HepG2 (cell line): ENCODE data around the gene GMCL2. TPM values are rescaled to one million over a fixed set of nuclear protein-coding genes. Genes with fewer than 3 reads are reported as not detected.

ENCODE experiments used
- ATAC-seq: fragments of 200-7000 bp; cut with Tn5 transposase; 3 replicates; pipeline ENCODE4 v1.9.1; 2020; ENCODE audit warnings: mild to moderate bottlenecking, moderate library complexity
- BruUV-seq: library from RNA; stranded (reverse); fragments of 400-500 nt; replicated peaks from 2 replicates; lab custom pipeline; 2021; lab: Mats Ljungman, UMichigan
- CTCF ChIA-PET: fragments of 300-600 bp; formaldehyde crosslinking; extraction: SDS; loops from one replicate; lab custom pipeline; 2021; ENCODE audit warnings: low total read pairs, inconsistent platforms, low intra/inter-chr PET ratio; lab: Yijun Ruan, JAX
- POLR2A ChIA-PET: fragments of 350-600 bp; sonication (Branson Sonifier 250); formaldehyde crosslinking; loops from one replicate; lab custom pipeline; 2020; ENCODE audit warnings: antibody characterized with exemption, inconsistent platforms; lab: Yijun Ruan, JAX
- DNase-seq: peaks from one replicate; pipeline ENCODE4 v3.0.0-alpha.2; 2015; ENCODE audit warnings: low spot score
- FAIRE-seq: peaks from 3 replicates; lab custom pipeline; 2011; peaks lifted over from hg19 to GRCh38; lab: Jason Lieb, UNC
- H2AFZ ChIP-seq: one replicate; pipeline ENCODE4 v1.6.1; 2011; ENCODE audit warnings: low read length, inconsistent platforms
- H3K27ac ChIP-seq: fragments of 300-600 bp; 3 replicates; pipeline ENCODE4 v1.8.0; 2011; ENCODE audit warnings: mixed run types, mild to moderate bottlenecking, mixed read lengths, low read length, inconsistent platforms; ENCODE audit not compliant: insufficient read depth; ENCODE audit errors: extremely low read length
- H3K27me3 ChIP-seq, 2 experiments: fragments of 200-600 bp in 1 of 2; 2 replicates in 1 of 2; 3 replicates in 1 of 2; pipeline versions ENCODE4 v1.6.0 to v1.8.0; 2011; ENCODE audit warnings: low read length in 2 of 2, mild to moderate bottlenecking in 2 of 2, moderate library complexity in 2 of 2, inconsistent platforms in 1 of 2; ENCODE audit not compliant: insufficient read depth in 2 of 2, control insufficient read depth in 1 of 2
- H3K36me3 ChIP-seq, 2 experiments: fragments of 200-600 bp in 1 of 2; replicated peaks in 1 of 2; 2 replicates in 1 of 2; 3 replicates in 1 of 2; pipeline versions ENCODE4 v1.5.1 to v1.8.0; 2011; ENCODE audit warnings: low read length in 2 of 2, inconsistent platforms in 1 of 2; ENCODE audit not compliant: insufficient read depth in 2 of 2, control insufficient read depth in 1 of 2
- H3K4me1 ChIP-seq: 2 replicates; pipeline ENCODE4 v1.5.1; 2012; ENCODE audit warnings: low read length, inconsistent platforms; ENCODE audit not compliant: insufficient read depth
- H3K4me2 ChIP-seq: 2 replicates; pipeline ENCODE4 v1.6.0; 2011; ENCODE audit warnings: low read depth, low read length, inconsistent platforms
- H3K4me3 ChIP-seq, 3 experiments: fragments of 200-600 bp in 1 of 3; sonication (generic), shearing (Covaris generic) in 1 of 3; replicated peaks in 1 of 3; 2 replicates each; pipeline ENCODE4 v1.5.1; 2011 to 2016; ENCODE audit warnings: low read length in 3 of 3, inconsistent platforms in 2 of 3, low read depth in 2 of 3, mild to moderate bottlenecking in 2 of 3, control low read depth in 1 of 3, mixed read lengths in 1 of 3; ENCODE audit not compliant: insufficient read depth in 1 of 3
- H3K79me2 ChIP-seq: one replicate; pipeline ENCODE4 v1.6.1; 2011; ENCODE audit warnings: low read length, inconsistent platforms; ENCODE audit not compliant: insufficient read depth
- H3K9ac ChIP-seq: 2 replicates; pipeline ENCODE4 v1.6.0; 2011; ENCODE audit warnings: mild to moderate bottlenecking, low read depth, low read length, inconsistent platforms; ENCODE audit not compliant: insufficient read depth
- H3K9me3 ChIP-seq: 2 replicates; pipeline ENCODE4 v1.5.1; 2012; ENCODE audit warnings: mild to moderate bottlenecking, low read length
- H4K20me1 ChIP-seq: 2 replicates; pipeline ENCODE4 v1.6.0; 2011; ENCODE audit warnings: inconsistent platforms, mild to moderate bottlenecking, low read length, moderate library complexity; ENCODE audit not compliant: insufficient read depth
- BRD4 ChIP-seq: sonication (generic); formaldehyde crosslinking; IDR thresholded peaks from 2 replicates; pipeline ENCODE4 v1.4.0; 2020; ENCODE audit warnings: missing genetic modification reagents
- CAMTA2 ChIP-seq: sonication (generic); formaldehyde crosslinking; IDR thresholded peaks from 2 replicates; pipeline ENCODE4 v1.4.0; 2020; ENCODE audit warnings: mild to moderate bottlenecking, missing genetic modification reagents, borderline replicate concordance
- CREB1 ChIP-seq, 2 experiments: fragments of 450-650 bp in 1 of 2; IDR thresholded peaks; 2 replicates each; pipeline ENCODE4 v1.6.1; 2016 to 2017; ENCODE audit warnings: control low read depth in 1 of 2, mild to moderate bottlenecking in 1 of 2, missing compliant biosample characterization in 1 of 2, missing genetic modification characterization in 1 of 2
- EP300 ChIP-seq, 3 experiments: sonication (generic) in 1 of 3; formaldehyde crosslinking in 1 of 3; IDR thresholded peaks; 2 replicates each; pipeline versions ENCODE4 v1.5.1 to v1.6.1; 2011 to 2020; ENCODE audit warnings: low read depth in 2 of 3, low read length in 2 of 3, borderline replicate concordance in 1 of 3, improper control_type of control experiment in 1 of 3, mild to moderate bottlenecking in 1 of 3, missing genetic modification reagents in 1 of 3, moderate library complexity in 1 of 3
- GATA4 ChIP-seq: sonication (generic); IDR thresholded peaks from 2 replicates; pipeline ENCODE4 v1.6.1; 2016; ENCODE audit warnings: antibody characterized with exemption, low read depth, borderline replicate concordance
- GATAD2A ChIP-seq: IDR thresholded peaks from 2 replicates; pipeline ENCODE4 v1.6.1; 2016
- HNRNPK ChIP-seq: fragments of 200-400 bp; formaldehyde crosslinking; IDR thresholded peaks from 2 replicates; pipeline ENCODE4 v1.6.1; 2018; ENCODE audit warnings: low read length, low read depth, moderate library complexity, mild to moderate bottlenecking; ENCODE audit not compliant: poor library complexity, severe bottlenecking
- HNRNPLL ChIP-seq: fragments of 200-400 bp; formaldehyde crosslinking; IDR thresholded peaks from 2 replicates; pipeline ENCODE4 v1.6.1; 2017; ENCODE audit warnings: mild to moderate bottlenecking, low read depth, low read length; ENCODE audit not compliant: poor library complexity, severe bottlenecking
- MED1 ChIP-seq: sonication (generic); formaldehyde crosslinking; IDR thresholded peaks from 2 replicates; pipeline ENCODE4 v1.4.0; 2020; ENCODE audit warnings: missing genetic modification reagents
- POLR2AphosphoS5 ChIP-seq: IDR thresholded peaks from 2 replicates; pipeline ENCODE4 v1.6.1; 2012; ENCODE audit warnings: low read depth, low read length
- POLR2G ChIP-seq: fragments of 200-400 bp; formaldehyde crosslinking; IDR thresholded peaks from 2 replicates; pipeline ENCODE4 v1.6.1; 2018; ENCODE audit warnings: mild to moderate bottlenecking, low read depth, low read length, moderate library complexity
- ZBTB46 ChIP-seq: sonication (generic); formaldehyde crosslinking; IDR thresholded peaks from 2 replicates; pipeline ENCODE4 v1.4.0; 2020; ENCODE audit warnings: mild to moderate bottlenecking, missing genetic modification reagents, borderline replicate concordance
- ZFP36L2 ChIP-seq: sonication (generic); formaldehyde crosslinking; IDR thresholded peaks from 2 replicates; pipeline ENCODE4 v1.4.0; 2020; ENCODE audit warnings: missing genetic modification reagents
- ZNF30 ChIP-seq: sonication (generic); formaldehyde crosslinking; IDR thresholded peaks from 2 replicates; pipeline ENCODE4 v1.5.0; 2020; ENCODE audit warnings: mild to moderate bottlenecking, missing genetic modification reagents
- ZNF558 ChIP-seq: sonication (generic); formaldehyde crosslinking; IDR thresholded peaks from 2 replicates; pipeline ENCODE4 v1.9.0; 2022; ENCODE audit warnings: mild to moderate bottlenecking, missing genetic modification reagents, borderline replicate concordance
- ZNF7 ChIP-seq: IDR thresholded peaks from 2 replicates; pipeline ENCODE4 v1.6.1; 2016; ENCODE audit warnings: missing biosample characterization, missing genetic modification reagents
- ZNF850 ChIP-seq: sonication (generic); formaldehyde crosslinking; conservative IDR thresholded peaks from 2 replicates; pipeline ENCODE4 v1.9.0; 2021; ENCODE audit warnings: mild to moderate bottlenecking, missing genetic modification reagents
- ZSCAN31 ChIP-seq: sonication (generic); formaldehyde crosslinking; IDR thresholded peaks from 2 replicates; pipeline ENCODE4 v1.5.0; 2020; ENCODE audit warnings: low read depth, mild to moderate bottlenecking, missing genetic modification reagents
- WGBS: methylation state at CpG from one replicate; pipeline ENCODE4 v1.1.6; 2017; ENCODE audit warnings: low lambda C conversion rate; 5-methylcytosine and 5-hydroxymethylcytosine counted together
- in situ Hi-C: cut with HindIII; loops from 2 replicates; pipeline ENCODE4 v1.10.0; 2017; ENCODE audit warnings: low pct_unique_long_range_greater_than_20kb; ENCODE audit not compliant: extremely low pct_ligation_motif_present
- intact Hi-C: fragments of 100-400 bp; cut with micrococcal nuclease; formaldehyde crosslinking; loops from one replicate; pipeline ENCODE4 v1.10.0; 2022; ENCODE audit not compliant: unreplicated experiment
- polyA plus RNA-seq, 8 experiments: library from polyadenylated mRNA; depleted of rRNA in 3 of 8; stranded (reverse) in 7 of 8; unstranded in 1 of 8; fragments of >200 nt; fragmentation: Illumina TruSeq in 4 of 8; extraction: Trizol in 4 of 8; gene quantifications; 2 replicates each; pipeline versions ENCODE4 v1.2.1 to v1.2.3, GENCODE V29; 2011 to 2016; ENCODE audit warnings: low read depth in 4 of 8, missing spikeins in 1 of 8, mixed read lengths in 1 of 8; ENCODE audit not compliant: insufficient read depth in 1 of 8
- total RNA-seq, 5 experiments: library from RNA; depleted of rRNA; stranded (reverse); fragments of >200 nt; fragmentation: Illumina TruSeq; extraction: Trizol; gene quantifications; 2 replicates each; pipeline ENCODE4 v1.2.3, GENCODE V29; 2016; ENCODE audit warnings: low read depth in 1 of 5

GMCL2 gene
- total and polyA plus RNA-seq, 2 of the 13 experiments (the other 11 are each of a cell fraction or from before 2014, with no cell fraction given) = 0.03 TPM; not detected in 1

- TF ChIP-seq HNRNPLL (no peak), CREB1 (IDR thresholded peaks at IDR 0.05) (no peak), CREB1 (CRISPR knock-in tag; IDR thresholded peaks at IDR 0.05) (no peak), POLR2AphosphoS5 (no peak), CAMTA2 (no peak), MED1 (CRISPR knock-in tag) (0 out of 2 replicates have a peak, but pooled peaks have one; percentile 22), EP300 (IDR thresholded peaks at IDR 0.05; ENCODE audit: low read depth in 2 of 2, low read length in 2 of 2) (no peak), EP300 (CRISPR knock-in tag; IDR thresholded peaks at IDR 0.05; ENCODE audit: borderline replicate concordance) (peak; percentile 11; the same call in 1 of the 2 replicates), ZNF7 (CRISPR knock-in tag) (no peak), ZBTB46 (CRISPR knock-in tag) (no peak), GATA4 (no peak)
Measured at GRCh38 chr5:178231539-178232123, 44.5 kb upstream of the GMCL2 start (continued).

- H3K4me1 ChIP-seq = peaks cover 49% of the 10 kb centered on the region
- H3K36me3 ChIP-seq = peaks cover 13 to 25% of the 10 kb centered on the region in 2 experiments; a peak in 4 of 5 replicates
- peaks cover 20% of the 10 kb centered on the region for H3K79me2 ChIP-seq
- no peak overlapping the region for H2AFZ ChIP-seq
- peak overlapping the region; percentile 69 to 93 (median 87); a peak in 5 of 6 replicates for H3K4me3 ChIP-seq
- peak overlapping the region; percentile 83 for H3K9ac ChIP-seq
- no peaks in the 10 kb centered on the region for H3K27me3 ChIP-seq
- peak overlapping the region; percentile 80 for H3K4me2 ChIP-seq
- in situ Hi-C loops (no loop called here), intact Hi-C loops (no loop called here)
- FAIRE-seq (peak; percentile 63), ATAC-seq (peak; percentile 5; the same call in 1 of the 3 replicates), DNase-seq (no peak)
- CTCF ChIA-PET = no interaction called here
- WGBS = 29% methylated on average over 8 of the region's 9 CpGs
- no peaks in the 10 kb centered on the region for H4K20me1 ChIP-seq
- POLR2A ChIA-PET = interaction anchor here (0.7 to 3.1 kb wide), 8 partner anchors 15 to 77 kb away, joined by 3 to 12 read pairs (median 5); partner anchors contain the start of genes HNRNPAB and NHP2
- BruUV-seq = TSS peak; percentile 40
- H3K9me3 ChIP-seq = no peaks in the 10 kb centered on the region
- peak overlapping the region; percentile 67 for H3K27ac ChIP-seq
- no peak for TF ChIP-seq ZSCAN31 (CRISPR knock-in tag)
- 0 out of 2 replicates have a peak, but pooled peaks have one; percentile 20 for TF ChIP-seq GATAD2A
- TF ChIP-seq HNRNPK = no peak
- peak; percentile 38; the same call in 1 of the 2 replicates for TF ChIP-seq POLR2G
- no peak for TF ChIP-seq ZNF30 (CRISPR knock-in tag)
- TF ChIP-seq BRD4 (CRISPR knock-in tag) = no peak
- TF ChIP-seq ZFP36L2 (CRISPR knock-in tag) = no peak
- TF ChIP-seq ZNF558 = no peak
- no peak for TF ChIP-seq ZNF850 (CRISPR knock-in tag)
Measured at GRCh38 chr5:178230879-178231538, 43.8 kb upstream of the GMCL2 start.
